Measurements from ENCODE around the gene EXD3.

The EXD3 gene

DNA sequence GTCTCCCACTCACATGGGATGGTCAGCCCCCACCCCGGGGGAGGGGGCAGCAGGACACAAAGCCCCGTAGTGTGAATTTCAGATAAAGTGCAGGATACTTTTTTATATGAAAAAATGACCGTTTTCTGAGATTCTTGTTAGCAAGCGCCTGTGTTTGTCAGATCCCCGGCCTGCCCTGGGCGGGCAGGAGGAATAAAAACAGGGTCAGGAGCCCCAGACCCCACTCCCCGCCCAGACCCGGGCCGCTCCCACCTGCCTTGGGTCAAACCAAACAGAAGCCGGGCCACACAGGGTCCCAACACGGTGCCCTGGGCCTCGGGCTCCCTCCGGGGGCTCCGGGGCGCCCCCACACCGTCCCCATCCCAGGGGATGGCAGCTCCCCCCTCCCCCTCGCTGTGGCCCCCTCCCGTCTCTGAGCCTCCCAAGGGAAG is 107.4 kb downstream of the EXD3 start:
- H3K4me3 ChIP-seq (IDR thresholded peaks at IDR 0.05; ENCODE audit: insufficient read depth, low read depth, low read length): no peak overlapping the region
- no peak overlapping the region for H3K4me2 ChIP-seq
- H3K27me3 ChIP-seq (ENCODE audit: insufficient read depth, low read depth): peaks cover 2% of the 10 kb centered on the region; the same call in 1 of the 2 replicates
- H4K20me1 ChIP-seq (ENCODE audit: insufficient read depth): no peaks in the 10 kb centered on the region
- no peaks in the 10 kb centered on the region for H3K79me2 ChIP-seq (ENCODE audit: insufficient read depth, low read depth)
- TF ChIP-seq, protein P1, sequence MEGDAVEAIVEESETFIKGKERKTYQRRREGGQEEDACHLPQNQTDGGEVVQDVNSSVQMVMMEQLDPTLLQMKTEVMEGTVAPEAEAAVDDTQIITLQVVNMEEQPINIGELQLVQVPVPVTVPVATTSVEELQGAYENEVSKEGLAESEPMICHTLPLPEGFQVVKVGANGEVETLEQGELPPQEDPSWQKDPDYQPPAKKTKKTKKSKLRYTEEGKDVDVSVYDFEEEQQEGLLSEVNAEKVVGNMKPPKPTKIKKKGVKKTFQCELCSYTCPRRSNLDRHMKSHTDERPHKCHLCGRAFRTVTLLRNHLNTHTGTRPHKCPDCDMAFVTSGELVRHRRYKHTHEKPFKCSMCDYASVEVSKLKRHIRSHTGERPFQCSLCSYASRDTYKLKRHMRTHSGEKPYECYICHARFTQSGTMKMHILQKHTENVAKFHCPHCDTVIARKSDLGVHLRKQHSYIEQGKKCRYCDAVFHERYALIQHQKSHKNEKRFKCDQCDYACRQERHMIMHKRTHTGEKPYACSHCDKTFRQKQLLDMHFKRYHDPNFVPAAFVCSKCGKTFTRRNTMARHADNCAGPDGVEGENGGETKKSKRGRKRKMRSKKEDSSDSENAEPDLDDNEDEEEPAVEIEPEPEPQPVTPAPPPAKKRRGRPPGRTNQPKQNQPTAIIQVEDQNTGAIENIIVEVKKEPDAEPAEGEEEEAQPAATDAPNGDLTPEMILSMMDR (conservative IDR thresholded peaks at IDR 0.05; ENCODE audit: low read depth, low read length): no peak
- no peak overlapping the region for H3K9ac ChIP-seq
- H2AFZ ChIP-seq (ENCODE audit: low read depth): no peak overlapping the region
- peaks cover 3% of the 10 kb centered on the region for H3K4me1 ChIP-seq (ENCODE audit: low read depth, poor library complexity, severe bottlenecking)
- no peak overlapping the region for H3K27ac ChIP-seq
- H3K36me3 ChIP-seq (ENCODE audit: insufficient read depth): no peaks in the 10 kb centered on the region

DNA sequence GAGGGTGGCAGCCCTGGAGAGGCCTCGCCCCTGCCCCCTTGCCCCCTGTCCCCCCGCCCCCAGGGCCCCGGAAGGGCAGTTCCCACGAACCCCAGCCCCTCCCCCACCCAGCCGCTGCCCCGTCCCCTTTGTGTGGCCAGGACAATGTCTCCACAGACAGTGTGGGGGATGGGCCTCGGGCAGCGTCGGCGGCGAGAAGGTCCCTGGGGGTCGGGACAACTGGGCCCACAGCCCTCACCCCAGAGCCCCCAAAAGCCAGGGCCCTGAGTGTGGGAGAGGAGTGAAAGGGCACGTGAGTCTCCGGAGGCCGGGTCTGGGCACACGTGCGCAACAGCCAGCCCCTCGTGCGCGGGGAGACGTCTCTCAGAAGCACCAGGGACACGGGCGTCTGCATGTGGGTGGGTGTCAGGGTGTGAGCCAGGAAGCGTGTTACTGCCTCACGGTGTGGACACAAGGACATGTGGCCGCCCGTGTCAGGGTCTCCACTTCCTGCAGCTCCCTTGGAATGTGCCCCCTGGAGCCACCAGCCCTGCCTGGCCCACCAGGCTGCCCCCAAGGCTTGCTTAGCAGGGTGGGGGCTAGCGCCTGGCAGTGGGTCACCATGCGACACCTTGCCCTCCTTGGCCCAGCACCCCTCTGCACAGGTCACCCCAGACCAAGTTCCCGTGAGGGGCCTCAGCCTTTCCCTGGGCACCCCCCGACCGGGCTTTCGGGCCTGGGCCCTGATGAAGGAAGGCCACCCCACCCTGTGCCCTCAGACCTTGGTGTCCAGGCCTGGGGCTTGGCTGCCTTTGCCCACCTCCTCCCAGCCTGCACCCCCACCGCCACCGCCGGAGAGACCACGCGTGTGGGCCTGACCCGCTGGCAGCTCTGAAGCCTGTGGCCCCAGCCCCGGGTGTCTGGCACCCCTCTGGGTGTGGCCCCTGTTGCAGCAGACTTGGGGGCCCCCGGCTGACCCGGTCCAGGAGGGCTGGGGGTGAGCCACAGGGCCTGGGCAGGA is 108.1 kb downstream of the EXD3 start:
- peaks cover 7% of the 10 kb centered on the region for H3K4me1 ChIP-seq (ENCODE audit: low read depth, poor library complexity, severe bottlenecking)
- H3K4me2 ChIP-seq: no peak overlapping the region
- TF ChIP-seq, protein P1 (conservative IDR thresholded peaks at IDR 0.05; ENCODE audit: low read depth, low read length): no peak
- H3K36me3 ChIP-seq (ENCODE audit: insufficient read depth): no peaks in the 10 kb centered on the region
- H2AFZ ChIP-seq (ENCODE audit: low read depth): no peak overlapping the region
- H4K20me1 ChIP-seq (ENCODE audit: insufficient read depth): no peaks in the 10 kb centered on the region
- H3K4me3 ChIP-seq (IDR thresholded peaks at IDR 0.05; ENCODE audit: insufficient read depth, low read depth, low read length): no peak overlapping the region
- H3K27ac ChIP-seq: no peak overlapping the region
- H3K9ac ChIP-seq: no peak overlapping the region
- no peaks in the 10 kb centered on the region for H3K79me2 ChIP-seq (ENCODE audit: insufficient read depth, low read depth)
- H3K27me3 ChIP-seq (ENCODE audit: insufficient read depth, low read depth): peaks cover 2% of the 10 kb centered on the region; the same call in 1 of the 2 replicates

DNA sequence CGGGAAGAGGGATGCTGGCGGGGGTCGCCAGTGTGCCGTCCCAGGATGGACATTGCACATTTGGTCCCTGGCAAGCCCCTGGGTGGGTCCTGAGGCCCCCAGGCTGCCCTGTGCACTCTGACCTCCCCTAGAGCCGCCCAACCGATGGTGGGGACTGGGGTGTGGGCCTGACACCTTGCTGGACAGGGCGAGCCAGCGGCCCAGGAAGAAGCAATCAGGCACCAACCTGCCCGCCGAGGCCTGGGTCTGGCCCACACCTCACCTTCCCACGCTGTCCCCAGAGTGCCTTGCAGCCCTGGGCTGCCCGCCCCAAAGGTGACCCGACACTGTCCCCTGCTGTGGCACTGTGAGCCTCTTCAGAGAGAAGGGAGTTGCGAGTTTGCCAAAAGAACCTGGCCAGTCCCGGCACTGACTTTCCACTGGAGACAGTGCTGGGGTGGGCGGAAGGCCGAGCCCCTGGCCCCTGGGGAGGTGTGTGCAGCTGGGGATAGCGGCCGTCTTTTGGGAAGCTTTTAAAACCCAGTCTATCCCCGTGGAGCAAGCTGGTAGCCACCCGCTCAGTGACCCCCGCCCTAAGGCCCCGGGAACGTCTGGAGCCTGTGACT is 108.9 kb downstream of the EXD3 start:
- no peak overlapping the region for H3K4me2 ChIP-seq
- no peaks in the 10 kb centered on the region for H3K79me2 ChIP-seq (ENCODE audit: insufficient read depth, low read depth)
- no peak overlapping the region for H3K4me3 ChIP-seq (IDR thresholded peaks at IDR 0.05; ENCODE audit: insufficient read depth, low read depth, low read length)
- H3K27ac ChIP-seq: no peak overlapping the region
- peaks cover 7% of the 10 kb centered on the region for H3K4me1 ChIP-seq (ENCODE audit: low read depth, poor library complexity, severe bottlenecking)
- H4K20me1 ChIP-seq (ENCODE audit: insufficient read depth): no peaks in the 10 kb centered on the region
- peaks cover 2% of the 10 kb centered on the region; the same call in 1 of the 2 replicates for H3K27me3 ChIP-seq (ENCODE audit: insufficient read depth, low read depth)
- TF ChIP-seq, protein P1 (conservative IDR thresholded peaks at IDR 0.05; ENCODE audit: low read depth, low read length): no peak
- H3K9ac ChIP-seq: no peak overlapping the region
- H2AFZ ChIP-seq (ENCODE audit: low read depth): no peak overlapping the region
- H3K36me3 ChIP-seq (ENCODE audit: insufficient read depth): no peaks in the 10 kb centered on the region

DNA sequence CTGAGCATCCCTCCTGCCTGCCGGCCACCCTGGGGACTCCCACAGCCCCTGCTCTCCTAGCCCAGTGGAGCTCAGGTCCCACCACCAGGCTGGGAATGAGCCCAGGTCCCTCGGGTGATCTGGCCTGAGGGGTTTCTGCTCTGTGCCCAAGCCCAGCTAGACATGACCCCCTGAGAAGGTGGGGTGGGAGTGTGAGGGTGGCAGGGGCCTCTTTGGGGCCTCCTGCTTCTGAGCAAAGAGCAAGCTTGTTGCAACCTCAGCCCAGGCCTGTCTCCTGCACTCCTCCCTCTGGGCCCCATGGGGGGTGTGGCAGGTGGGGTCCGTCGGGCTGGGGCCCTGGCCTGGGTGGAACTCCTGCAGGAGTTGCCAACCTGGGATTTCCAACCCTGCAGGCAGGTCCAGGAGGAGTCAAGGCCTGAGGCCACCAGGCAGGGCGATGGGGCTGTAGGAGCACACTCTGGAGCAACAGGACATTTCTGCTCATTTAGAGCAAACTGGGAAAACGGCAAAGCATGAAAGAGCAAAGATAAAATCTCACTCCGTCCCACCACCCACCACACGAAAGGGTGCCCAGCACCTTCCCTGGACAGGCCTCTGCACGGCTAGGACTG is 109.5 kb downstream of the EXD3 start:
- Histone ChIP-seq H3K4me1 (ENCODE audit: low read depth, poor library complexity, severe bottlenecking) (peaks cover 7% of the 10 kb centered on the region), H3K9ac (no peak overlapping the region), H3K79me2 (ENCODE audit: insufficient read depth, low read depth) (no peaks in the 10 kb centered on the region), H3K36me3 (ENCODE audit: insufficient read depth) (no peaks in the 10 kb centered on the region), H3K4me2 (no peak overlapping the region), H3K4me3 (IDR thresholded peaks at IDR 0.05; ENCODE audit: insufficient read depth, low read depth, low read length) (no peak overlapping the region), H3K27ac (no peak overlapping the region), H3K27me3 (ENCODE audit: insufficient read depth, low read depth) (peaks cover 2% of the 10 kb centered on the region; the same call in 1 of the 2 replicates), H4K20me1 (ENCODE audit: insufficient read depth) (no peaks in the 10 kb centered on the region), H2AFZ (ENCODE audit: low read depth) (no peak overlapping the region)
- TF ChIP-seq, protein P1 (conservative IDR thresholded peaks at IDR 0.05; ENCODE audit: low read depth, low read length): no peak
